ENCODE measurements around the gene PGP.
"Not testable (repeated sequence)": the region's sequence is repeated elsewhere in the genome, so short reads cannot be mapped to it uniquely, and the experiment has no call there.

The PGP gene, protein sequence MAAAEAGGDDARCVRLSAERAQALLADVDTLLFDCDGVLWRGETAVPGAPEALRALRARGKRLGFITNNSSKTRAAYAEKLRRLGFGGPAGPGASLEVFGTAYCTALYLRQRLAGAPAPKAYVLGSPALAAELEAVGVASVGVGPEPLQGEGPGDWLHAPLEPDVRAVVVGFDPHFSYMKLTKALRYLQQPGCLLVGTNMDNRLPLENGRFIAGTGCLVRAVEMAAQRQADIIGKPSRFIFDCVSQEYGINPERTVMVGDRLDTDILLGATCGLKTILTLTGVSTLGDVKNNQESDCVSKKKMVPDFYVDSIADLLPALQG

GRCh38 chr16:2214719-2214968 lies at the start of gene PGP:
TSS of gene PGP (minus strand) at chr16:2214840. CDS start at chr16:2214777, 63 bp downstream.
- DNase-seq = peak; percentile 99

DNA sequence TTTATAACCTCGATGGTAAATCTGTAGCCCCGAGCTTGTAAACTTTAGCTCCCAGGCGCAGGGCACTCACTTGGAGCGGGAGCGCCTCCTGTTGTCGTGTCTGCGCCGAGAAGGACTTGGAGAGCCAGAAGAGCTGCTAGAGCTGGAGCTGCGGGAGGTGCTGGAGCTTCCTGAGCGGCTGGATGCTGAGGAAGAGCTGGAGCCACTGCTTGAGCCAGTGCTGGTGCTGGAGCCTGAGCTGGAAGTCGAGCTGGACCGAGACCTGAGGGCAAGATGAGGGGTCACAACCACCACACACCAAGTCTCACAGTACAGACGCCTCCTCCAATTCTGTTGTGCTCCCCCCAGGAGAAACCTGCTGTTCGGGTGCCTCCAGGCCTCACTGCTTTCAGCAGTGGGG lies 48.4 kb upstream of the PGP start:
- DNase-seq = not testable (repeated sequence)

GRCh38 chr16:2260250-2260649 lies 45.6 kb upstream of the PGP start:
- no peak for DNase-seq

DNA sequence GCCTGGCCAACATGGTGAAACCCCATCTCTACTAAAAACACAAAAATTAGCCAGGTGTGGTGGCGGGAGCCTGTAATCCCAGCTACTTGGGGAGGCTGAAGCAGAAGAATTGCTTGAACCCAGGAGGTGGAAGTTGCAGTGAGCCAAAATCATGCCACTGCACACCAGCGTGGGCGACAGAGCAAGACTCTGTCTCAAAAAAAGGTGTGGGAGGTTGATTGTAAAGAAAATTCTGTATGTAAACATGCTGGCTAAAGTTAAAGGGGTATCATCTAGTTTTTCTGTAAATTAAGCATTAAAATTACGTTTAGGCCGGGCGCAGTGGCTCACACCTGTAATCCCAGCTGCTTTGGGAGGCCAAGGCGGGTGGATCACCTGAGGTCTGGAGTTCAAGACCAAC lies 43.9 kb upstream of the PGP start:
- not testable (repeated sequence) for DNase-seq

DNA sequence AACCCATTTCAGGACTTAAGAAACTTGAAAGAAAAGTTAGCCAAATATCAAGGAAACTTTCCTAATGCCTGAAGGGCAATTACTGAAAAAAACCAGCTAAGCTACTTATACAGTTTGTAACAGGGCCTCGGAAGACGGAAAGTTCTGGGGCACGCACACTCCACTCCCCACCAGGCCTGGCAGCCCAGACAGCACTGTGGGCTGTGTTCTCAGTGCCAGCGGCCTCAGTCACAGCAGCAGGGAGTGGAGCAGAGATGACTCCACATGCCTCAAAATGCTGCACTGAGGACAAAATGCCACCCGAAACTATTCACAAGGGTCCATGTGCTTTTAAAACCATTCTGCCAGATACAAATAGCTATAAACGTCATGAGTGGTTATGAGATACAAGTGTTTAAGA lies 43.1 kb upstream of the PGP start:
- DNase-seq = no peak

GRCh38 chr16:2256531-2257140 lies 42.0 kb upstream of the PGP start:
- DNase-seq = no peak

GRCh38 chr16:2253293-2253692 lies 38.7 kb upstream of the PGP start:
- no peak for DNase-seq

- no peak for DNase-seq
Measured at GRCh38 chr16:2252806-2253148, 38.1 kb upstream of the PGP start.

- peak; percentile 94 for DNase-seq
Measured at GRCh38 chr16:2251296-2252111, 36.9 kb upstream of the PGP start, which contains the start of gene ECI1. TSS of gene ECI1 (minus strand) at chr16:2251587. CDS start at chr16:2251566, 21 bp downstream.

GRCh38 chr16:2250652-2251295 lies 36.1 kb upstream of the PGP start:
- peak; percentile 51 for DNase-seq

GRCh38 chr16:2246301-2246885 lies 31.8 kb upstream of the PGP start:
- DNase-seq = no peak

DNA sequence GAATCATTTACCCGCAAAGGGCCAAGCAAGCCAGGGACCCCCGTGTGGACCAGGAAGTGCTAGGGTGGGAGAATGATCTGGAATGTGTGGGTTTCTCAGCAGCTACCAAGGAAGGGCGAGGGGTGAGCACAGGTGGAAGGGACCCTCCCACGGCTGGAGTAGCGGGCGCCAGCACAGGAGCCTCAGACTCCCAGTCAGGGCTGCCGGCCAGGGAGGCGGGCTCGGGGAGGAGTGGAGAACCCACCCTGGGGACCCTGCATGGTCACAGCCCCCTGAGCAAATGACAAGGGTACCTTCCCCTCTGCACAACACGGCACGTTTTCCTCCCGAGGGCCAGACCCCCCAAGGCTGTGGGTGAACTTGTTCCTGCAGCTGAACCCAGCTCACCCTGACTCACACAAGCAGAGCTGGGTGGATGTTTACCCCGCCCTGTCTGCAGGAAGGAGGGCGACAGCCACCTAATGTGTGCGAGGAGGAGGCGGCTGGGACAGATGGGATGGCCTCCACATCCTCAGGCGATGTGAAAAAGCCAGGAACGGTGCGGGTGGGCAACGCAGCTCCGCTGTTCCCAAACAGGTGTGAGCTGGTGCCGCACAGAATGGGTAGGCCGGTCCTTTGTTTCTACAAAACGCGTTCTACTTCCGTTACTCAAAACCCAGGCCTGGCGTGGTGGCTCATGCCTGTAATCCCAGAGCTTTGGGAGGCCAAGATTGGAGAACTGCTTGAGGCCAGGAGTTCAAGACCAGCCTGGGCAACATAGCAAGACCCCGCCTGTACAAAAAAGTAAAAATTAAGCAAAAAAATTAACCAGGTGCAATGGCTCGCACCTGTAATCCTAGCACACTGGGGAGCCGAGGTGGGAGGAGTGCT lies 30.5 kb upstream of the PGP start:
- no peak for DNase-seq

DNA sequence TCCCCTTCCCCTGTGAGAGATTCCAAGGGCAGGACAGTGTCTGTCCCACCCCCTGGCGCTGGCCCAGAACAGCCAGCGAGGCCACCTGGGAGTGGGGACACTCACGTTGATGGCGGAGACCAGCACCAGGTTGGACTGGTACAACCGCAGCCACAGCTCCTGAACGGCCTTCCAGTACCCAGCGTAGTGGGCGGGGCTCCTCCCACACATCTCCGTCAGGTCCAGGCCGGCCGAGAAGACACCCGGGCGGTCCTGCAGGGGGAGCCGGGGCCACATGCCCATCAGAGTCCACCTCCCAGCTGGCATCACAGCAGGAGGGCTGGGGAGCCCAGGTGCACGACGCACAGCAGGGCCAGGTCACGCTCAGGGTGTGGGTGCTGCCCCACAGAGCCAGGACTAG lies 29.7 kb upstream of the PGP start:
- DNase-seq = no peak

GRCh38 chr16:2243781-2244180 lies 29.1 kb upstream of the PGP start:
- no peak for DNase-seq

DNA sequence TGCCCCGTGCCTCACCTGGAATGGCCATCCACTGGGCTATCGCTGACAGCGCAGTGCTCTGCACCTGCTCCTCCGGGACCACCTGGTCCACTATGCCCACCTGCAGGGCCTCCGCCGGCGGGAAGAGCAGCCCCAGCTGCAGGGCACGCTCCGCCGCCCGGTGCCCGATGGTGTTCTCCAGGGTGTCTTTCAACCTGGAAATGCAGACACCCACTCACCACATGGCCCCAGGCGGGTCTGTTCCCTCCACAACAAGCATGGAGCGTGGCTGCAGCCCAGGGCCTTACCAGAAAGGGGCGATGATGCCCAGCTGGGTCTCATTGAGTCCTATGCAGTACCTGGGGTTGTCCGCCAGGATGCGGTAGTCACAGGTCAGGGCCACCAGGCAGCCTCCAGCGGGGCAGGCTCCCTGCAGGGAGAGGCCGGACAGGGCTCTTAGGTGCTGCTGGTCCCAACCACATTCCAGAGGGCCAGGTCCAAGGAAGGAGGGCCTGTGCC lies 28.4 kb upstream of the PGP start:
- DNase-seq = no peak

- DNase-seq = no peak
Measured at GRCh38 chr16:2242598-2242997, 28.0 kb upstream of the PGP start.

DNA sequence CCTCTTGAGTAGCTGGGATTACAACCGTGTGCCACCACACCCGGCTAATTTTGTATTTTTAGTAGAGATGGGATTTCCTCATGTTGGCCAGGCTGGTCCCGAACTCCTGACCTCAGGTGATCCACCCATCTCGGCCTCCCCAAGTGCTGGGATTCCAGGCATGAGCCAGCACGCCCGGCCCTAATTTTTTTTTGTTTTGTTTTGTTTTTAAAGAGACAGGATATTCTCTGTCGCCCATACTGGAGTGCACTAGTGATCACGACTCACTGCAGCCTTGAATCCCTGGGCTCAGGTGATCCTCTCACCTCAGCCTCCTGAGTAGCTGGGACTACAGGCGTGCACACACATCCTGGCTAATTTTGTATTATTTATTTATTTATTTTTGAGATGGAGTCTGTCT lies 25.7 kb upstream of the PGP start:
- DNase-seq = not testable (repeated sequence)

GRCh38 chr16:2238838-2239675 lies 24.4 kb upstream of the PGP start:
- no peak for DNase-seq

GRCh38 chr16:2238150-2238837 lies 23.7 kb upstream of the PGP start:
- DNase-seq = no peak

DNA sequence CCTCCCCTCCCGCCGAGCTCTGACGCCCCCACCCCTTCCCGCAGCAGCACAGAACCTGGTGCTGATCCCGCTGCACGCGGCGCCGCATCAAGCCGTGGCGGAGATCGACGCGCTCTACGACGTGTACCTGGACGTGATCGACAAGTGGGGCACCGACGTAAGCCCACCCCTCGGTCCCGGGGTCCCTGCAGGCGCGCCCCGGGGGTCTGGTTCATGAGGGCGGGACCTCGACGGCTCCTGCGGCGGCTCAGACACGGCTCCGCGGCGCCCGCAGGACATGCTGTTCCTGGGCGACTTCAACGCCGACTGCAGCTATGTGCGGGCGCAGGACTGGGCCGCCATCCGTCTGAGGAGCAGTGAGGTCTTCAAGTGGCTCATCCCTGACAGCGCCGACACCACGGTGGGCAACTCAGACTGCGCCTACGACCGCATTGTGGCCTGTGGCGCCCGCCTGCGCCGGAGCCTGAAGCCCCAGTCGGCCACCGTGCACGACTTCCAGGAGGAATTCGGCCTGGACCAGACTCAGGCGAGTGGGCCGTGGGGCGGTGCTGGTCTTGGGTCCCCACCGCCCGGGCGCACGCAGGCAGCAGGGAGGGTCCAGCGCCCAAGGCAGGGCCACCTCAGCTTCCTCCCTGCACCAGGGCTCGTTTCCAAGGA lies 23.0 kb upstream of the PGP start:
- peak; percentile 56 for DNase-seq
